Neural cell (in vitro differentiated cells): ENCODE measurements around the gene ECE1.

Experiments used
- CTCF ChIP-seq: fragments of 450-650 bp; IDR thresholded peaks from 2 replicates; pipeline ENCODE4 v1.5.1; 2014; ENCODE audit warnings: antibody characterized with exemption, mild to moderate bottlenecking, moderate library complexity; ENCODE audit not compliant: poor library complexity, severe bottlenecking
- EP300 ChIP-seq: fragments of 450-650 bp; conservative IDR thresholded peaks from 2 replicates; pipeline ENCODE4 v1.6.1; 2014; ENCODE audit warnings: antibody characterized with exemption, mild to moderate bottlenecking, moderate library complexity; ENCODE audit not compliant: poor library complexity, severe bottlenecking
- EZH2 ChIP-seq: fragments of 200-600, 300-800 bp; shearing (Covaris generic), sonication (generic); IDR thresholded peaks from 2 replicates; pipeline ENCODE4 v1.6.1; 2014; ENCODE audit warnings: antibody characterized with exemption, low read length, borderline replicate concordance, mild to moderate bottlenecking; ENCODE audit not compliant: insufficient read depth, poor library complexity, severe bottlenecking
- MXI1 ChIP-seq: fragments of 450-650 bp; conservative IDR thresholded peaks from 2 replicates; pipeline ENCODE4 v1.6.1; 2014; ENCODE audit warnings: antibody characterized with exemption, mild to moderate bottlenecking; ENCODE audit not compliant: poor library complexity, severe bottlenecking
- POLR2AphosphoS5 ChIP-seq: IDR thresholded peaks from 2 replicates; pipeline ENCODE4 v1.6.1; 2012
- RAD21 ChIP-seq: fragments of 450-650 bp; conservative IDR thresholded peaks from 2 replicates; pipeline ENCODE4 v1.6.1; 2014; ENCODE audit warnings: antibody characterized with exemption, mild to moderate bottlenecking, moderate library complexity
- REST ChIP-seq: IDR thresholded peaks from 2 replicates; pipeline ENCODE4 v1.6.1; 2012; ENCODE audit warnings: borderline replicate concordance
- SMC3 ChIP-seq: fragments of 450-650 bp; conservative IDR thresholded peaks from 2 replicates; pipeline ENCODE4 v1.6.1; 2014; ENCODE audit warnings: antibody characterized with exemption, mild to moderate bottlenecking, moderate library complexity; ENCODE audit not compliant: poor library complexity
- TAF1 ChIP-seq: IDR thresholded peaks from 2 replicates; pipeline ENCODE4 v1.6.1; 2012; ENCODE audit warnings: low read depth

GRCh38 chr1:21258331-21259134 lies 31.7 kb downstream of the ECE1 start:
- TF ChIP-seq REST (no peak), CTCF (no peak), EZH2 (no peak), SMC3 (no peak), TAF1 (no peak), POLR2AphosphoS5 (no peak), RAD21 (no peak), MXI1 (no peak), EP300 (no peak)
